Stimulated activated CD8-positive, alpha-beta memory T cell treated with anti-CD3 and anti-CD28 coated beads, Interleukin-15, amount 100 ng/mL, for 1 hour (primary cell): ENCODE results near the gene TMEM209.

Experiments used
- DNase-seq: peaks from one replicate; pipeline ENCODE4 v3.0.0-alpha.2; 2020; ENCODE audit warnings: low read depth

The TMEM209 gene

GRCh38 chr7:130143334-130143732, 61.9 kb downstream of the TMEM209 start:
- DNase-seq = no peak

DNA sequence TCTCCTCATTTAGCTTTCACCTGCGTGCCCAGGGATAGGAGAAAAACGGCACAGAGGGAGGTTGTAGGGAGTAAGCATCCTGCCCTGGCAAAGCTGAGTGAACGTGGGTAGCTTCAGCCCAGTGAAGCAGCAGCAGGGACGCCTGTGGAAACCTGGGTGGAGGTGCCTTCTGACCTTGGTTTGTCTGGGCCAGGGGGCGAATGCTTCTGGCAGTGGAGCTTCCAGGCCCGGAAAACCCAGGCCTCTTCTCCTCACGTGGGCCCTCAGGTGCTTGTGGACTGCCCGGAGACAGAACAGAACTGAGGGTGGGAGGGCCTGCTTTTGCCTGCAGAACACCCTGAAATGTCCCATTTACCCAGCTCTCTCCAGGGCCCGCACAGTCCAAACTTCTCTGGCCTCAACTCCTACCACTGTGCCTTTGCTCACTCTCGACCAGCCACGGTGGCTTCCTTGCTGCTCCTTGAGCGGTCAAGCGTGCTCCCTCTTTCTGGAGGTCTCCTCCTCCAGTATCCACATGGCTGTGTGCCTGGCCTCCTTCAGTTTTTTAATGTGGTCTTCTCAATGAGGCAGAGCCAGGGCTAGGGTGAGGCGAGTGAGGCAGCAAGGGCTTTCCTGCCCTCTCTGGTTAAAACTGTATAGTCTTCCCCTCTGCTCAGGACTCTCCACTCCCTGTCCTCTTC, 62.4 kb downstream of the TMEM209 start:
- DNase-seq = no peak

GRCh38 chr7:130141884-130142653, 63.1 kb downstream of the TMEM209 start:
- DNase-seq = no peak

DNA sequence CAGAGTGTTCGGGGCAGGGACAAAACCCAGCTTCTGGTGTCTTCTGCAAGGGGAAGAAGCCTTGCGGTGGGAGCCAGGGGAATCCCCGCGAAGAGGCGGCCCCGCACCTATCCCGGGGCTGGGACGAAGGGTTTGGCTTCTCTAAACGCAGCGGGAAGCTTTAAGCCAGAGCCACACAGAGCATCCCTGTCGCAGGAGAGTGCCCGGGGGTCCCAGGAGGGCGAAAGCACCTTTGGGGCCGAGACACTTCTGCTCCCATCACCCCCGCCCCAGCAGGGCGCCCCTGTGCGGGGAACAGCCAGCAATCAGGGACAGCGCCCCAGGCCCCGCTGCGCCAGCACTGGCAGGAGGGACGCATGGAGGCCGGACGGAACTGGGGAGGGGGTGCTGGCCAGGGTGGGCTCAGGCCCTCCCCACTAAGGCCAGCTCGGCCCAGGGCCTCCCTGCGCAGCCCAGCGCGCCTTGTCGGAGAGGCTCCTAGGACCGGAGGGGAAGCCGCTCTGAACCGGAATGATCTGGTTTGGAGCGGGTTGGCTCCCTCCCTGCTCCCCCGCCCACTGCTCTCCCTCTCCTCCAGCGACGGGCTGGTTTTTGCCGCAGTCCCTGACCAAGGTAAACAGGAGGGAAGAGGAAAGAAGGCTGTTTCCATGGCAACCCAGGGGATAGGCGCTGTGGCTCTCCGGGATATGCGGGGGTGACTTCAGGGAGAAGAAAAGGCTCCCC, 63.9 kb downstream of the TMEM209 start:
- DNase-seq = no peak

GRCh38 chr7:130140551-130141160, 64.5 kb downstream of the TMEM209 start:
- no peak for DNase-seq

DNA sequence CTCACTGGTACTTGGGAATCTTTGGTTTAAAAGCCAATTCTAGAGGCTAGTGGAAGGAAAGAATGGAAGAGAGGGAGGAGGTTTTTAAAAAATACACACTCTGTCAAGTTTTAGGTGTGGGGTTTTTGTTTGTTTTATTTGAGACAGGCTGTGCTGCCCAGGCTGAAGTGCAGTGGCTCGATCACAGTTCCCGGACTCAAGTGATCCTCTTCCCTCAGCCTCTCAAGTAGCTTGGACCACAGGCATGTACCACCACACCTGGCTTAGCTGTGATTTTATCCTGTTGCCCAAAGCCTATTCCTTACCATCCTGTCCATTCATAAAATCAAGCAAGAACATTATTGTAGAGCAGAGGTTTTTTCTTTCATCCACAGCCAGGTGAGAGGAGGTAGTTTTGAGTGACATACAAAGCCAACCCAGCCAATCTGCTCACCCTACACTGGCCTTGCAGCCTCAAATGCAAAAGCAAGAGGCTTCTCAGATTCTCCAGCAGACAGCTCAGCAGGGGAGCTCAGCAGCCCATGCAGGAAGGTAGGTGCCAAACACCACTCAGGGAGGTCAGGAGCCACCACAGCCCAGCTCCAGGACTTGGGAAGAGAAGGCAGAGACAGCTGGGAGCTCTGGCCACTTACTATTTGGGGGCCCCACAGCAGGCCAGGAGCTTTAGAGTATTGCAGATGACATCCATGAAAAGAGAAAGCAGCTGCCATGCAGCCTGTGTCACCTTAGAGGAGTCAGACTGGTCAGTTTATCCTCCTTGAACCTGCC, 65.8 kb downstream of the TMEM209 start:
- DNase-seq = no peak

GRCh38 chr7:130137207-130137606, 68.0 kb downstream of the TMEM209 start:
- DNase-seq = no peak

DNA sequence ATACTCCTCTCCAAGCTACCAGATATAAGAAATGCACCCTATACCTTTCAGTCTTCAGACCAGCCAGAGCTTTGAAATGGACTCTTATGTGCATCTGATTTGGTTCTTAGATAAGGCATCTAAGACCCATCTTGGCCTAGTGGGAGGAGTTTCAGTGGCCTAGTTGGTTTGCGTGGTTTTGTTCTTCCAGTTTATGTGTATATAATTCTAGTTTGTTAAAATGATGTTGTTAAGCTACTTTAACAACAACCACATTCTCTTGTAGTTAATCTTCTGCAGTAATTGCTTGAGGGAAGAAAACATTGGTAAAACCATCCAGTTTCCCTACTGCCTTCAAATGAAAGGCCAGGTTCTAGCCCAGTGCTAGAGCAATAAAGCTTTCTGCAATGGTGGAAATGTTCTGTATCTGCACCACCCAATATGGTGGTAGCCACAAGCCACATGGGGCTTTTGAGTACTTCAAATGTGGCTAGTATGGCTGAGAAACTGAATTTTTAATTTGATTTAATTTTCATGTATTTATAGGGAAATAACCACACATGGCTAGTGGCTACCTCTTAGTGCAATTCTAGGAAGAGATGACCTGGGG, 68.5 kb downstream of the TMEM209 start:
- DNase-seq = no peak

- DNase-seq = no peak
Observed at GRCh38 chr7:130135208-130136205, 69.7 kb downstream of the TMEM209 start.

GRCh38 chr7:130134726-130135125, 70.5 kb downstream of the TMEM209 start:
- no peak for DNase-seq

DNA sequence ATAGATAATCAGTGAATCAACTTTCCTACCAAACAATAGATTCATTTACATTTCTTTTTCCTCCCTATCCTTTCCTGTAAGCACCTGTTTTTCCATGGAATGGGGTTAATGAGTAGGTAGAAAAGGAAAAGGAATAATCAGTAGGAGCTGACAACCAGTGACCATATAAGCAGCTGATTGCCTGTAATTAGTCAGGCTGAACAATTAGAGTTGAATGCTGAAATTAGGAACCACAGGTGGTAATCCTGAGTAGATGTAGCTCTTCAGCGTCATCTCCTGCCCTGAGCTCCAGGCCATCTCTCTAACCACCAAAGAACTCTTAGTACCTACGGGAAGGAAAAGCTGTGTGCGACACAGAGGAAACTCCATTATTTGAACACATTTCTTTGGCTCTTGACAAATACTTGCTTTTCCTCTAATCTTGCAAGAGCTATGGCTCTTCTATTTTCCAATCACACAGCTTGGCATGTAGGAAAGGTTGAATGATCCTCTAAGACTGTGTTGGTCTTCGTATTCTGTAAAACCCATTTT, 71.0 kb downstream of the TMEM209 start:
- DNase-seq = no peak

DNA sequence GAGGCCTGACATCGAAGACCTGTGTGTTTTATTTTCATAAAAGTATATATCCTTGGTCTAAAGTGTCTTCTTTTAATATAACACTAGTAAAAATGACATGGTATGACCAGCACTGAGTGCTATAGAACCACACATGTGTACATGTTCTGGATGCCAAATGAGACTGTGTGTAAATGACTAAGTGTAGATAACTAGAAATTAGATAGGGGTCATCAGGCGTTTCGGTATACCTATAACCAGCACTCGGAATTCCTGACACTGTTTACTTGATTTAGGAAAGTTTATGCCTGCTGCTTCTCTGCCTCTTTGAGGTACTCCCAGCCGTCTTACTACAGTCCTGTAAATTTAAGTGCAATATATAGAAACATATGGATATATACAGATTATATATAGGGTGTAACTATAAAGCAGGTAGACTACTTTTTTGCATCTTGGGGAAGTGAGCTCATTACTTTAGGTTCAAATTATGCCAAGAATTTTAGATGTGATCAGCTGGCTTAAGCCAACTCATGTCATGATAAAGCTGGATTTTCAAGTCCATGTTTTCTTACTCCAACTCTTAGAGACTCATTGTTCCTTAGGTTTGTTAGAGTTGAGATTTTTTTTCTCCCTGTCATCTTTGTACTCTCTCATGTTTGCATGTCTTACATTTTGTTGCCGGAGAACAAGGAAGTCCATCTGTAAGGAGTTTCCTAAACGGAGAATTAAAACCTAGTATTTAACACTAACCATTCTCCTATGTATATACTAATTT, 72.0 kb downstream of the TMEM209 start:
- no peak for DNase-seq

- no peak for DNase-seq
Observed at GRCh38 chr7:130131964-130132875, 73.0 kb downstream of the TMEM209 start.

DNA sequence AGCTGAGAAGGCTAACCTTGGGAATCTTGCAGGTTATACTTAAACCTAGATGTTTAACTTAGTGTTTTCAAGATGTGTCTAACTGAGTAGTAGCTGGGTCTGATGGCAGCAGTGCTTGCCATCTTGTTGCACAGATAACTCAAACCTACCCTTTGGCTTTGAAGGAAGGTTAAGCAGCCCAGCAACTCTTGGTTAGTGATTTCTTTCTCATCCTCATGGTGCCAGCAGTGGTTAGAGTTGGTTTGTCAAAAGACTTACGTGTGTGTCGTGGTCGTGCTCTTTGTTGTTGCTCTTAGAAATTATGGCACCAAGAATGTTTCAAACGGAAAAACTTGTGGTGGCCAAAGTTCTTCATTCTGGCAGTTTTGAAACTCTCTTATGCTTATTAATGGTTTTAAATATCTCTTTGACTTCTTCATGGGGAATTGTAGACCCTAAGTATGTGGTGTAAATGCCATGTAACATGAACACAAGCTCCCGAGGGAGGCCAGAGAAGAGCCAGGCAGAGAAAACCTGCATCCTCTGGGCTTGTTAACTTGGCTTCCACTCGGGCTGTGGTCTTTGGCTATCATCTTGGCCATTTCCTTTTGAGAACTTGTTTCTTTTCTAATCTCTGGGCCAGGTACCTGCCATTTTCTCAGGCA, 73.9 kb downstream of the TMEM209 start:
- no peak for DNase-seq

DNA sequence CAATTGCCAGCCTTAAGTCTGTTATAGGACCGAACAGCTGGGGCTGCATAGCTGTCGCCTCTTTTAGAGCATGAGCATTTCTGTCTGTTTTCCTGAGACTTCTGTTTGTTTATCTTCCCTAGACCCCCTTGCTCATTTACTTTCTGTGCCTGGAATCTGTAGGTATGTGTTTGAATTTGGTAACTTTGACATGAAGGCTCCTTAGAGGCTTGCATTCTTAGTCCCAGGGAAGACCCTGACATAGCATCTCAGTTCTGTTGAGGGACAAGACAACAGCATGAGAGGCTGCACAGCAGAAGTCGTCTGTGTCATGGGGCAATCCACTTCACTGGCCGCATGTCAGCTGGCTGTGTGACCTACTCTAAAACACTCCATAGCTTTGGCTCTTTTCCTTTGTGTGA, 76.2 kb downstream of the TMEM209 start:
- no peak for DNase-seq

DNA sequence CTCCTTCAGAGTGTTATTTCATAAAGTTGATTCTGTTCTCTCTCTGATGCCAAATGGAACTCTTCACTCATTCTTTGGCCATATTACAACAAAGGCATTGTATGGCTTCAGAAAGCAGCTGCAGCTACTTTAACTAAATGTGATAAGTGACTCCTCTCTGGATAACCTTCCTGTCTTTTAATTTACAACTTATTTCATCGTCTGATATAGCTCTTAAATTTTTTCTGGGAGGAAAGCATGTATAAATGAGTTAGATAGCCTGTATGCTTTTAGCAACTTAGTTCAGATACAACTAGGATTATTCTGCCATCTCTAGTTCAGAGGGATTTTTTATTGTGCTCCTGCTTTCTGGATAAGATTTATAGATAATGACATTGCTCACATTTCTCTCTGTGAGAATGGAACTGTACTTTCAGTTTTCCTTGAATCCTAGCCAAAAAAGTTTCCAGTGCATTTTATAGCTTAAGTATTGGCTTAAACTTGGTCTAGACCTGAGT, 77.3 kb downstream of the TMEM209 start:
- DNase-seq = no peak

DNA sequence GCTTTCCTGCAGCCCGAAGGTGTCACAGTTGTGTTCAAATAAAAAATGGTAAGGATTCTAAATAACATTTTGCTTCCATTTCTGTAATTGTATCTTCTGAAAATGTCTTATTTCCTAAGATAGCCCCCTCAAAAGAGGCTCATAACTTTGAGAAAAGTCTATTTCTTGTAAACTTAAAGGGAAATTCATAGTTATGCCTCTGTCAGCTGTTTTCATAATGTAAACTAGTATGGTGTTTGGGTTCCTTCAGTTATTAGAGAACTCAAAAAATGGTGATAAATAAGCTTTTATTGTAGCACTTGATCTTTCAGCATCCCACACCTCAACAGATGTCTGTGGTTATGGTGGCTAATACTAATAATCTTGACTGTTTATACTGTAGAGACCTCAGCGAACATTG, 77.8 kb downstream of the TMEM209 start:
- no peak for DNase-seq
